Measurements from ENCODE around the gene SFT2D1. TPM values are rescaled to one million over a fixed set of nuclear protein-coding genes. Genes with fewer than 3 reads are reported as not detected.
A peak's percentile ranks its signal among the peaks of the same experiment; 100 is the strongest.

Gene SFT2D1
- total RNA-seq, 1 donor from 2014 or later = 19.3 TPM

GRCh38 chr6:166331503-166332415 lies 10.6 kb downstream of the SFT2D1 start:
- TF ChIP-seq, protein P1, sequence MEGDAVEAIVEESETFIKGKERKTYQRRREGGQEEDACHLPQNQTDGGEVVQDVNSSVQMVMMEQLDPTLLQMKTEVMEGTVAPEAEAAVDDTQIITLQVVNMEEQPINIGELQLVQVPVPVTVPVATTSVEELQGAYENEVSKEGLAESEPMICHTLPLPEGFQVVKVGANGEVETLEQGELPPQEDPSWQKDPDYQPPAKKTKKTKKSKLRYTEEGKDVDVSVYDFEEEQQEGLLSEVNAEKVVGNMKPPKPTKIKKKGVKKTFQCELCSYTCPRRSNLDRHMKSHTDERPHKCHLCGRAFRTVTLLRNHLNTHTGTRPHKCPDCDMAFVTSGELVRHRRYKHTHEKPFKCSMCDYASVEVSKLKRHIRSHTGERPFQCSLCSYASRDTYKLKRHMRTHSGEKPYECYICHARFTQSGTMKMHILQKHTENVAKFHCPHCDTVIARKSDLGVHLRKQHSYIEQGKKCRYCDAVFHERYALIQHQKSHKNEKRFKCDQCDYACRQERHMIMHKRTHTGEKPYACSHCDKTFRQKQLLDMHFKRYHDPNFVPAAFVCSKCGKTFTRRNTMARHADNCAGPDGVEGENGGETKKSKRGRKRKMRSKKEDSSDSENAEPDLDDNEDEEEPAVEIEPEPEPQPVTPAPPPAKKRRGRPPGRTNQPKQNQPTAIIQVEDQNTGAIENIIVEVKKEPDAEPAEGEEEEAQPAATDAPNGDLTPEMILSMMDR (IDR thresholded peaks at IDR 0.05; ENCODE audit: borderline replicate concordance) = no peak
- H3K27me3 ChIP-seq (ENCODE audit: low read depth) = no peaks in the 10 kb centered on the region
- peaks cover 34% of the 10 kb centered on the region for H3K36me3 ChIP-seq
- no peak overlapping the region for H3K27ac ChIP-seq (replicated peaks)
- no peak for DNase-seq
- peaks cover 34% of the 10 kb centered on the region for H3K4me1 ChIP-seq
- intact Hi-C loops (cut with micrococcal nuclease) = no loop called here
- H3K9me3 ChIP-seq (replicated peaks) = no peaks in the 10 kb centered on the region
- no peak overlapping the region for H3K4me3 ChIP-seq

DNA sequence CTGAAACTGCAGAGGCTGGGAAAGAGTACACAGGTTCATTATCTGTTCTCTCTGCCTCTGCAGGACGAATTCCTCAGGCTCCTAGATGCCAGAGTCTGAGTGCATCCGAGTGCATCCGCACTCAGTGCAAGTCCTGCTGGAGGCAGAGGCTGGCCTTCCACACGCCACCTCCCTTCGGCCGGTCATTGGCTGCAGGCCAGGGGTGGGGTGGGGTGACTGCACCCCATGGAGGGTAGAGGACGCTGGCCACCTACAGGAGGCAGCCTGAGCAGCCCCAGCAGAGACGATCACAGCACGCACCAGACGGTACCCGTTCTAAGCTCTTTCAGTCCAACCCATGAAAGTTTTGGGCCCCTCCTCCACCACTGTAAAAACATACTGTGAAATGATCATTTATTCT lies 11.7 kb downstream of the SFT2D1 start:
- TF ChIP-seq, protein P1 (IDR thresholded peaks at IDR 0.05; ENCODE audit: borderline replicate concordance) = peak; percentile 47
- Histone ChIP-seq H3K27me3 (ENCODE audit: low read depth) (no peaks in the 10 kb centered on the region), H3K27ac (replicated peaks) (peak overlapping the region; percentile 7), H3K4me1 (peaks cover 27% of the 10 kb centered on the region), H3K9me3 (replicated peaks) (no peaks in the 10 kb centered on the region), H3K4me3 (no peak overlapping the region), H3K36me3 (peaks cover 45% of the 10 kb centered on the region)
- intact Hi-C loops (cut with micrococcal nuclease) = no loop called here
- peak; percentile 61 for DNase-seq

DNA sequence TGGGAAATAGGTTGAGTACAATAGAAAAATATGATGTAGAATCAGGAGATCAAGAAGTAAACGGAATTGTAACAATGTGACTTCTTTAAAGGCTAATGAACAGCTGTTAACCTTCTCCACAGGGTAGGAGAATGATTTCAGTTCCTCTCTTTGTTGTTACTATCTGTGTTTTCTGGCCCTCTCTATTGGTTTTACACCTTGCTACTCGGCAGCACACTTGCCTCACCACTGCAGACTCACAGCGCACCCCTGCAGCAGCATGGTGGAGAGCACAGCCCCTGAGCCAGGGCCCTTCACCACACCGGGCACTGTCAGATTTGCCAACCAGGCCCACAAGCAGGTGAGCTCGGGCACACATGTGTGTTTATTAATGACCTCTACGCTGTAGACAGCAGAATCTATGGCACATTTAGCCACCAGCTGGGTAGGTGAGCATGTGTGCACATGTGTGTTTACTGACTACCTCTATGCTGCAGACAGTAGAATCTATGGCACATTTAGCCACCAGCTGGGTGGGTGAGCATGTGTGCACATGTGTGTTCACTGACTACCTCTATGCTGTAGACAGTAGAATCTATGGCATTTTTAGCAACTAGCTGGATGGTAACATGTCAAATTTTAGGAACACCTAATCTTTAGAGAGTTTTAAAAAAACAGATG lies 16.8 kb downstream of the SFT2D1 start:
- TF ChIP-seq, protein P1 (IDR thresholded peaks at IDR 0.05; ENCODE audit: borderline replicate concordance) = no peak
- Histone ChIP-seq H3K36me3 (peaks cover 86% of the 10 kb centered on the region), H3K27ac (replicated peaks) (no peak overlapping the region), H3K27me3 (ENCODE audit: low read depth) (no peaks in the 10 kb centered on the region), H3K4me3 (no peak overlapping the region), H3K4me1 (peaks cover 8% of the 10 kb centered on the region), H3K9me3 (replicated peaks) (no peaks in the 10 kb centered on the region)
- DNase-seq = no peak
- intact Hi-C loops (cut with micrococcal nuclease) = loop anchor here (10.0 kb wide), 1 partner anchor 59 kb away; the partner anchor contains the start of gene MPC1

DNA sequence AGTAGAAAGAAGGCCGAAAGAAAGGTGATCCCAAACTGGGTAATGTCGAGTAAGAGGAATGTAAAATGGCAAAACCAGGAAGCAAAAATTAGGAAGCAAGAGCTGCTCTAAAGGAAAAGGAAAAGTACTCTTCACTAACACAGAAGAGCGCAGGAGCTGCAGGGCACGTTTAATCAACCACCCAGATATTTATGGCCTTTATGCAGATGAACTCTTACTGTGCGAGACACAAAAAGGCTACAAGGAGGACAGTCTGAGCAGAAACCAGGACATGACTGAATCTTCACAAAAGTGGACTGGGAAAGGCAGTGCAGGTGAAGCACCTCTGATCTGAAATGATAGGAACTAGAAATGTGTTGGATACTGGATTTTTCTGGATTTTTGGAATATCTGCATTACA lies 18.9 kb downstream of the SFT2D1 start:
- H3K4me1 ChIP-seq = peaks cover 5% of the 10 kb centered on the region
- H3K27me3 ChIP-seq (ENCODE audit: low read depth) = no peaks in the 10 kb centered on the region
- intact Hi-C loops (cut with micrococcal nuclease) = loop anchor here (10.0 kb wide), 1 partner anchor 61 kb away; the partner anchor contains the start of gene MPC1
- no peak for DNase-seq
- H3K27ac ChIP-seq (replicated peaks) = no peak overlapping the region
- H3K9me3 ChIP-seq (replicated peaks) = no peaks in the 10 kb centered on the region
- TF ChIP-seq, protein P1 (IDR thresholded peaks at IDR 0.05; ENCODE audit: borderline replicate concordance) = no peak
- H3K4me3 ChIP-seq = no peak overlapping the region
- peaks cover 84% of the 10 kb centered on the region for H3K36me3 ChIP-seq

DNA sequence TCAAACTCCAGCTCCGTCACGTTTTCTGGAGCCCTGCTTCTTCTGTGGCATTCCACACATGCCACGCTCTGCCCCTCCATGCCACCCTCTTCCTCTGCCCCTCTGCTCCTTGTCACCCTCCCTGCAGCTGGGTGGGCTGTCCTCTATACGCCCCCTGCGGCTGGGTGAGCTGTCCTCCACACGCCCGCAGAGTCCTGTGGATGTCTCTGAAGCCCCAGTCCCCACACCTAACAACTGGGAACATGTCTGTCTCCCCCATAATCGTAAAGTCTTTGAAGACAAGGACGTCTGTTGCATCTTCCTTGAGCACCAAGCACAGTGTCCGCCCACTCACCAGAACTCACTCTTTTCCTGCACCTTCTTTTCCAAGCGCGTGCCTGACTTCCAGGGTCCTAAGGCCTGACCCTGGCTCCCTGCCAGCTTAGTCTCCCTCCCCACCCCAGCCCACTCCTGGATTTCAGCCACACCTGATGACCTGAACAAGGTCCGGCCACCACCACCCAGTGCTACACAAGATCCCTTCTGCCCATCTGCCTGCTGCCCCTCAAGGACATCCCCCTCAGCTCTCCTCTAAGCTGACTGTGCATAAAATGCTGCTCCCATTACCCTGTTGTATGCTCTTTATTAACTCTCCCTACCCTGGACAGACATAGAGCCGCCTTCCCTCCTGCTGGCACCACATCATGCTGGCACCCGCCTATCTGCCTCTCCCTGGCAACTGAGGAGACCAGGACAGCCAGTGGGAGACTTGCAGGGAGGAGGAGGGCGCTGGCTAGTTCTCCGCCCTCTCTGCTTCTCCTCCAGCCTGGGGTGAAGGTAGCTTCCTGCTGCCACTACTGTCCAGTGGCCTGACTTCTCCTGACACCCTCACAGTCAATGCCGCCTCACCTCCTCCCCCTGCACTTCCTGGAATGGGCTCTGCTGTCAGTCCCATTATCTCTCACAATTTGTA lies 23.4 kb downstream of the SFT2D1 start:
- Histone ChIP-seq H3K27me3 (ENCODE audit: low read depth) (no peaks in the 10 kb centered on the region), H3K36me3 (peaks cover 40% of the 10 kb centered on the region), H3K9me3 (replicated peaks) (no peaks in the 10 kb centered on the region), H3K27ac (replicated peaks) (no peak overlapping the region), H3K4me1 (peaks cover 5% of the 10 kb centered on the region), H3K4me3 (no peak overlapping the region)
- intact Hi-C loops (cut with micrococcal nuclease) = loop anchor here (10.0 kb wide), 1 partner anchor 86 kb away; no protein-coding TSS in a partner anchor
- TF ChIP-seq, protein P1 (IDR thresholded peaks at IDR 0.05; ENCODE audit: borderline replicate concordance) = no peak
- no peak for DNase-seq

All from left ventricle myocardium inferior (tissue), 1 donor.